GM03348 (cell line): Measurements from ENCODE around the gene NCAPH2.

Source experiments
- DNase-seq: peaks from one replicate; pipeline ENCODE4 v3.0.0; 2012; ENCODE audit warnings: low spot score

NCAPH2 gene

GRCh38 chr22:50474710-50475651 is 33.0 kb upstream of the NCAPH2 start, which contains the start of gene SBF1:
Gene SBF1 (minus strand): TSS chr22:50475035. CDS start chr22:50474840, 195 bp downstream.
- DNase-seq = peak; percentile 100

GRCh38 chr22:50475652-50476002 is 32.4 kb upstream of the NCAPH2 start:
- DNase-seq = no peak

- no peak for DNase-seq
Measured at GRCh38 chr22:50476868-50477267, 31.2 kb upstream of the NCAPH2 start.

- no peak for DNase-seq
Measured at GRCh38 chr22:50477923-50478322, 30.1 kb upstream of the NCAPH2 start.

GRCh38 chr22:50479721-50480120 is 28.3 kb upstream of the NCAPH2 start:
- no peak for DNase-seq

GRCh38 chr22:50481045-50481439 is 27.0 kb upstream of the NCAPH2 start:
- DNase-seq = no peak

GRCh38 chr22:50481440-50482106 is 26.5 kb upstream of the NCAPH2 start, which contains the start of gene ADM2:
Gene ADM2 (plus strand): TSS chr22:50481543. CDS start chr22:50481848, 305 bp downstream.
- DNase-seq = peak; percentile 87

- DNase-seq = peak; percentile 57
Measured at GRCh38 chr22:50482107-50483074, 25.6 kb upstream of the NCAPH2 start.

- DNase-seq = no peak
Measured at GRCh38 chr22:50483106-50483505, 24.9 kb upstream of the NCAPH2 start.

GRCh38 chr22:50483556-50483955 is 24.5 kb upstream of the NCAPH2 start:
- DNase-seq = no peak

GRCh38 chr22:50483977-50484853 is 23.8 kb upstream of the NCAPH2 start:
- no peak for DNase-seq

GRCh38 chr22:50485221-50486131 is 22.5 kb upstream of the NCAPH2 start:
- no peak for DNase-seq

- DNase-seq = no peak
Measured at GRCh38 chr22:50486561-50487289, 21.3 kb upstream of the NCAPH2 start, which contains the start of gene MIOX. Gene MIOX (plus strand): TSS chr22:50486859. CDS start chr22:50486898, 39 bp downstream.

GRCh38 chr22:50487290-50488005 is 20.6 kb upstream of the NCAPH2 start:
- no peak for DNase-seq

- no peak for DNase-seq
Measured at GRCh38 chr22:50488006-50488677, 19.9 kb upstream of the NCAPH2 start.

- no peak for DNase-seq
Measured at GRCh38 chr22:50488886-50489285, 19.1 kb upstream of the NCAPH2 start.

GRCh38 chr22:50489363-50490243 is 18.4 kb upstream of the NCAPH2 start:
- DNase-seq = no peak
